HCT116 (cell line): ENCODE data around the gene ADGRA1. TPM values are rescaled to one million over a fixed set of nuclear protein-coding genes. Genes with fewer than 3 reads are reported as not detected.

Experiments
- ATAC-seq: fragments of 200-7000 bp; cut with Tn5 transposase; 2 replicates; pipeline ENCODE4 v1.9.1; 2020; ENCODE audit warnings: mild to moderate bottlenecking, moderate library complexity
- BruUV-seq: library from RNA; stranded (reverse); fragments of 400-500 nt; replicated peaks from 2 replicates; lab custom pipeline; 2021; lab: Mats Ljungman, UMichigan
- CTCF ChIA-PET: fragments of 300-600 bp; sonication (Branson Sonifier 250); formaldehyde crosslinking; loops from one replicate; lab custom pipeline; 2021; ENCODE audit warnings: antibody characterized with exemption; lab: Charles Lee
- POLR2A ChIA-PET: fragments of 300-600, 350-600 bp; sonication (Branson Sonifier 250); formaldehyde crosslinking; loops from one replicate; lab custom pipeline; 2021; ENCODE audit warnings: antibody characterized with exemption; lab: Charles Lee
- RAD21 ChIA-PET, 2 experiments: fragments of 300-600 bp; sonication (Branson Sonifier 250); formaldehyde crosslinking; loops; one replicate each; lab custom pipeline; 2023; ENCODE audit warnings: low total read pairs in 2 of 2; ENCODE audit not compliant: uncharacterized antibody in 2 of 2, unreplicated experiment in 2 of 2, low non-redundant PET in 1 of 2; lab: Charles Lee
- DNase-seq: peaks from one replicate; pipeline ENCODE4 v3.0.0-alpha.2; 2010; ENCODE audit warnings: low read depth, low spot score
- H2AFZ ChIP-seq: fragments of 200-600 bp; shearing (Covaris generic), sonication (generic); 2 replicates; pipeline ENCODE4 v1.6.1; 2017; ENCODE audit warnings: low read depth, mixed run types, mixed read lengths, antibody characterized with exemption, low read length; ENCODE audit not compliant: poor library complexity, severe bottlenecking
- H3K27ac ChIP-seq: 2 replicates; pipeline ENCODE4 v1.5.1; 2012; ENCODE audit warnings: low read depth, low read length
- H3K27me3 ChIP-seq: fragments of 200-600 bp; sonication (generic); 2 replicates; pipeline ENCODE4 v1.6.1; 2016; ENCODE audit warnings: mixed run types, low read length, mixed read lengths; ENCODE audit not compliant: insufficient read depth
- H3K36me3 ChIP-seq, 2 experiments: fragments of 200-500 bp in 1 of 2; fragments of 200-600 bp in 1 of 2; sonication (Bioruptor generic) in 1 of 2; sonication (generic) in 1 of 2; 2 replicates each; pipeline versions ENCODE4 v1.5.1 to v1.6.1; 2014 to 2016; ENCODE audit warnings: low read length in 2 of 2, inconsistent platforms in 1 of 2, mixed read lengths in 1 of 2, mixed run types in 1 of 2; ENCODE audit not compliant: insufficient read depth in 2 of 2, control insufficient read depth in 1 of 2
- H3K4me1 ChIP-seq, 2 experiments: fragments of 200-600 bp in 1 of 2; sonication (generic) in 1 of 2; 2 replicates each; pipeline versions ENCODE4 v1.5.1 to v1.6.1; 2012 to 2017; ENCODE audit warnings: low read length in 2 of 2, inconsistent platforms in 1 of 2, mild to moderate bottlenecking in 1 of 2, mixed read lengths in 1 of 2, mixed run types in 1 of 2, moderate library complexity in 1 of 2; ENCODE audit not compliant: insufficient read depth in 2 of 2, control insufficient read depth in 1 of 2
- H3K4me2 ChIP-seq: fragments of 200-600 bp; sonication (generic); 2 replicates; pipeline ENCODE4 v1.6.1; 2017; ENCODE audit warnings: mixed run types, low read length, mixed read lengths
- H3K4me3 ChIP-seq, 2 experiments: fragments of 200-600 bp in 1 of 2; sonication (generic) in 1 of 2; replicated peaks in 1 of 2; 2 replicates each; pipeline ENCODE4 v1.5.1; 2011 to 2016; ENCODE audit warnings: low read length in 2 of 2, control low read depth in 1 of 2, low read depth in 1 of 2, mild to moderate bottlenecking in 1 of 2, mixed read lengths in 1 of 2, mixed run types in 1 of 2
- H3K79me2 ChIP-seq: fragments of 200-600 bp; sonication (generic); 2 replicates; pipeline ENCODE4 v1.6.1; 2017; ENCODE audit warnings: mild to moderate bottlenecking, mixed run types, low read length, moderate library complexity, mixed read lengths; ENCODE audit not compliant: insufficient read depth
- H3K9ac ChIP-seq: fragments of 200-600 bp; sonication (generic); 2 replicates; pipeline ENCODE4 v1.6.1; 2016; ENCODE audit warnings: low read length, mixed read lengths
- H3K9me2 ChIP-seq: fragments of 200-600 bp; sonication (generic), shearing (Covaris generic); 2 replicates; pipeline ENCODE4 v1.6.1; 2017; ENCODE audit warnings: mixed run types, mild to moderate bottlenecking, moderate library complexity; ENCODE audit not compliant: insufficient read depth
- H3K9me3 ChIP-seq, 2 experiments: fragments of 200-500 bp in 1 of 2; fragments of 200-600 bp in 1 of 2; sonication (Bioruptor generic) in 1 of 2; sonication (generic) in 1 of 2; 2 replicates each; pipeline ENCODE4 v1.6.1; 2014 to 2017; ENCODE audit warnings: low read length in 2 of 2, mixed read lengths in 2 of 2, inconsistent platforms in 1 of 2, low read depth in 1 of 2, mild to moderate bottlenecking in 1 of 2, mixed run types in 1 of 2, moderate library complexity in 1 of 2; ENCODE audit not compliant: control insufficient read depth in 1 of 2, insufficient read depth in 1 of 2
- H4K20me1 ChIP-seq: fragments of 200-600 bp; sonication (generic), shearing (Covaris generic); 2 replicates; pipeline ENCODE4 v1.6.1; 2017; ENCODE audit warnings: mixed run types, mild to moderate bottlenecking, moderate library complexity; ENCODE audit not compliant: insufficient read depth
- CBX3 ChIP-seq: IDR thresholded peaks from 2 replicates; pipeline ENCODE4 v1.6.1; 2012; ENCODE audit warnings: low read depth
- CEBPB ChIP-seq: IDR thresholded peaks from 2 replicates; pipeline ENCODE4 v1.6.1; 2012; ENCODE audit warnings: low read depth
- ELF1 ChIP-seq: IDR thresholded peaks from 2 replicates; pipeline ENCODE4 v1.6.1; 2012; ENCODE audit warnings: low read depth, borderline replicate concordance
- EZH2 ChIP-seq: fragments of 200-600 bp; sonication (generic); IDR thresholded peaks from 2 replicates; pipeline ENCODE4 v1.6.1; 2017; ENCODE audit warnings: antibody characterized with exemption, mixed run types
- EZH2phosphoT487 ChIP-seq: fragments of 200-600 bp; IDR thresholded peaks from 2 replicates; pipeline ENCODE4 v1.6.1; 2018; ENCODE audit warnings: antibody characterized with exemption, borderline replicate concordance
- FOSL1 ChIP-seq: IDR thresholded peaks from 2 replicates; pipeline ENCODE4 v1.6.1; 2012; ENCODE audit warnings: low read depth
- RAD21 ChIP-seq: IDR thresholded peaks from 2 replicates; pipeline ENCODE4 v1.6.1; 2012; ENCODE audit warnings: low read depth, mild to moderate bottlenecking
- SIN3A ChIP-seq: IDR thresholded peaks from 2 replicates; pipeline ENCODE4 v1.6.1; 2012; ENCODE audit warnings: low read depth
- TCF7L2 ChIP-seq: IDR thresholded peaks from 2 replicates; pipeline ENCODE4 v1.7.0; 2011; ENCODE audit warnings: borderline replicate concordance, inconsistent platforms; ENCODE audit not compliant: insufficient read depth, insufficient read length; ENCODE audit errors: extremely low read depth
- YY1 ChIP-seq: IDR thresholded peaks from 2 replicates; pipeline ENCODE4 v1.6.1; 2011; ENCODE audit warnings: low read length, low read depth, moderate library complexity, mild to moderate bottlenecking; ENCODE audit not compliant: insufficient replicate concordance; ENCODE audit errors: extremely low read depth
- ZFX ChIP-seq: fragments of 450-650 bp; IDR thresholded peaks from 2 replicates; pipeline ENCODE4 v1.6.1; 2017
- ZNF274 ChIP-seq: fragments of 200-500 bp; sonication (Bioruptor generic); IDR thresholded peaks from 2 replicates; pipeline ENCODE4 v1.6.1; 2014; ENCODE audit warnings: mild to moderate bottlenecking, low read depth, low read length, inconsistent platforms
- intact Hi-C: fragments of 100-400 bp; cut with micrococcal nuclease; formaldehyde crosslinking; loops from 2 replicates; pipeline ENCODE4 v1.10.0; 2022
- total RNA-seq: library from RNA; stranded (reverse); gene quantifications from one replicate; pipeline ENCODE4 v1.2.1, GENCODE V29; 2021; ENCODE audit not compliant: unreplicated experiment
- TF ChIP-seq, protein P1 (sequence below): IDR thresholded peaks from 2 replicates; pipeline ENCODE4 v1.6.1; 2012
- TF ChIP-seq, protein P2 (sequence below): IDR thresholded peaks from 2 replicates; pipeline ENCODE4 v1.6.1; 2011; ENCODE audit warnings: mild to moderate bottlenecking, low read length, moderate library complexity; ENCODE audit not compliant: insufficient replicate concordance; ENCODE audit errors: extremely low read depth
- TF ChIP-seq, protein P3 (sequence below), 3 experiments: fragments of 200-600 bp in 1 of 3; sonication (generic) in 1 of 3; IDR thresholded peaks in 2 of 3; conservative IDR thresholded peaks in 1 of 3; 2 replicates each; pipeline ENCODE4 v1.5.1; 2012 to 2017; ENCODE audit warnings: low read depth in 2 of 3, low read length in 2 of 3, antibody characterized with exemption in 1 of 3, borderline replicate concordance in 1 of 3, control low read depth in 1 of 3, mild to moderate bottlenecking in 1 of 3, mixed read lengths in 1 of 3, mixed run types in 1 of 3, moderate library complexity in 1 of 3; ENCODE audit not compliant: insufficient read depth in 1 of 3
- TF ChIP-seq, protein P4 (sequence below): IDR thresholded peaks from 2 replicates; pipeline ENCODE4 v1.6.1; 2012

Gene ADGRA1
- total RNA-seq, 1 experiment from 2014 or later: not detected

DNA sequence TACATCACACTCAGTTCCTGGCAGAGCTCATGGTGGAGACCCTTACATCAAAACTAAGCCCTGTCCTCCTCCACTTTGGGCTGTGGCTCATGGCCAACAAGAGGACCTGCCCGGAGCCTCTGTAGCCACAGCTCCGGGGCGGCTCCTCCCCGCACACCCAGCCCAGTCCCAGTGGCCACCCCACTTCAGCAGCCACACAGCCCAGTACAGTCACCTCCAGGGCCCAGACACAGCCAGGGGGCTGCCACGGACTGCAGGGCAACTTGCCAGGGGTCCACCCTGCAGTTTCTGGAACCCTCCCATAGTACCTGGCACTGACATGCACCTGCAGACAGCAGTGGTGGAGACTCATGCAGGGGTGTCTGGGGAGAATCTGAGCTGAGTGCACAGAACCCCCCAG lies 11.8 kb downstream of the ADGRA1 start:
- RAD21 ChIA-PET: no interaction called here
- no peaks in the 10 kb centered on the region for H3K27me3 ChIP-seq
- H3K4me2 ChIP-seq: no peak overlapping the region

More for the DNA sequence above, 11.8 kb downstream of the ADGRA1 start:
- Histone ChIP-seq H2AFZ (no peak overlapping the region), H3K9me2 (no peaks in the 10 kb centered on the region), H3K27ac (no peak overlapping the region), H3K9me3 (no peaks in the 10 kb centered on the region), H4K20me1 (no peaks in the 10 kb centered on the region), H3K4me3 (no peak overlapping the region), H3K9ac (no peak overlapping the region), H3K36me3 (no peaks in the 10 kb centered on the region), H3K79me2 (no peaks in the 10 kb centered on the region), H3K4me1 (no peaks in the 10 kb centered on the region)
- POLR2A ChIA-PET: no interaction called here
- CTCF ChIA-PET: no interaction called here
- ATAC-seq (no peak), DNase-seq (no peak)
- no TSS peak for BruUV-seq
- intact Hi-C loops: no loop called here
- no peak for TF ChIP-seq SIN3A
- no peak for TF ChIP-seq ZNF274
- no peak for TF ChIP-seq RAD21
- TF ChIP-seq, protein P1, sequence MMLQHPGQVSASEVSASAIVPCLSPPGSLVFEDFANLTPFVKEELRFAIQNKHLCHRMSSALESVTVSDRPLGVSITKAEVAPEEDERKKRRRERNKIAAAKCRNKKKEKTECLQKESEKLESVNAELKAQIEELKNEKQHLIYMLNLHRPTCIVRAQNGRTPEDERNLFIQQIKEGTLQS: no peak
- TF ChIP-seq, protein P2, sequence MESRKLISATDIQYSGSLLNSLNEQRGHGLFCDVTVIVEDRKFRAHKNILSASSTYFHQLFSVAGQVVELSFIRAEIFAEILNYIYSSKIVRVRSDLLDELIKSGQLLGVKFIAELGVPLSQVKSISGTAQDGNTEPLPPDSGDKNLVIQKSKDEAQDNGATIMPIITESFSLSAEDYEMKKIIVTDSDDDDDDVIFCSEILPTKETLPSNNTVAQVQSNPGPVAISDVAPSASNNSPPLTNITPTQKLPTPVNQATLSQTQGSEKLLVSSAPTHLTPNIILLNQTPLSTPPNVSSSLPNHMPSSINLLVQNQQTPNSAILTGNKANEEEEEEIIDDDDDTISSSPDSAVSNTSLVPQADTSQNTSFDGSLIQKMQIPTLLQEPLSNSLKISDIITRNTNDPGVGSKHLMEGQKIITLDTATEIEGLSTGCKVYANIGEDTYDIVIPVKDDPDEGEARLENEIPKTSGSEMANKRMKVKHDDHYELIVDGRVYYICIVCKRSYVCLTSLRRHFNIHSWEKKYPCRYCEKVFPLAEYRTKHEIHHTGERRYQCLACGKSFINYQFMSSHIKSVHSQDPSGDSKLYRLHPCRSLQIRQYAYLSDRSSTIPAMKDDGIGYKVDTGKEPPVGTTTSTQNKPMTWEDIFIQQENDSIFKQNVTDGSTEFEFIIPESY: no peak
- no peak for TF ChIP-seq ZFX
- TF ChIP-seq, protein P3, sequence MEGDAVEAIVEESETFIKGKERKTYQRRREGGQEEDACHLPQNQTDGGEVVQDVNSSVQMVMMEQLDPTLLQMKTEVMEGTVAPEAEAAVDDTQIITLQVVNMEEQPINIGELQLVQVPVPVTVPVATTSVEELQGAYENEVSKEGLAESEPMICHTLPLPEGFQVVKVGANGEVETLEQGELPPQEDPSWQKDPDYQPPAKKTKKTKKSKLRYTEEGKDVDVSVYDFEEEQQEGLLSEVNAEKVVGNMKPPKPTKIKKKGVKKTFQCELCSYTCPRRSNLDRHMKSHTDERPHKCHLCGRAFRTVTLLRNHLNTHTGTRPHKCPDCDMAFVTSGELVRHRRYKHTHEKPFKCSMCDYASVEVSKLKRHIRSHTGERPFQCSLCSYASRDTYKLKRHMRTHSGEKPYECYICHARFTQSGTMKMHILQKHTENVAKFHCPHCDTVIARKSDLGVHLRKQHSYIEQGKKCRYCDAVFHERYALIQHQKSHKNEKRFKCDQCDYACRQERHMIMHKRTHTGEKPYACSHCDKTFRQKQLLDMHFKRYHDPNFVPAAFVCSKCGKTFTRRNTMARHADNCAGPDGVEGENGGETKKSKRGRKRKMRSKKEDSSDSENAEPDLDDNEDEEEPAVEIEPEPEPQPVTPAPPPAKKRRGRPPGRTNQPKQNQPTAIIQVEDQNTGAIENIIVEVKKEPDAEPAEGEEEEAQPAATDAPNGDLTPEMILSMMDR (IDR thresholded peaks at IDR 0.05 in 2 of 3, conservative IDR thresholded peaks at IDR 0.05 in 1 of 3; ENCODE audit: borderline replicate concordance in 1 of 3, insufficient read depth in 1 of 3, low read depth in 2 of 3, low read length in 2 of 3): no peak
- TF ChIP-seq CEBPB: no peak
- TF ChIP-seq TCF7L2: no peak
- TF ChIP-seq EZH2phosphoT487: no peak
- TF ChIP-seq, protein P4, sequence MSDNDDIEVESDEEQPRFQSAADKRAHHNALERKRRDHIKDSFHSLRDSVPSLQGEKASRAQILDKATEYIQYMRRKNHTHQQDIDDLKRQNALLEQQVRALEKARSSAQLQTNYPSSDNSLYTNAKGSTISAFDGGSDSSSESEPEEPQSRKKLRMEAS: no peak
- no peak for TF ChIP-seq FOSL1
- TF ChIP-seq ELF1: no peak
- TF ChIP-seq YY1: no peak
- TF ChIP-seq CBX3: no peak
- no peak for TF ChIP-seq EZH2
